Measurements from ENCODE around the gene ALDOC. TPM values are rescaled to one million over a fixed set of nuclear protein-coding genes. Genes with fewer than 3 reads are reported as not detected.

The ALDOC gene
- polyA plus RNA-seq, 1 of the 3 experiments (the other 2 are of a cell fraction): 10.3 TPM

- Histone ChIP-seq H3K27me3 (ENCODE audit: insufficient read depth) (peaks cover 10% of the 10 kb centered on the region; the same call in 1 of the 2 replicates), H2AFZ (ENCODE audit: low read depth) (no peak overlapping the region), H3K4me1 (ENCODE audit: control insufficient read depth in 1 of 2, insufficient read depth in 2 of 2, low read depth in 1 of 2, low read length in 1 of 2) (peaks cover 0 to 6% of the 10 kb centered on the region in 2 experiments; a peak in 1 of 4 replicates), H3K9me3 (no peaks in the 10 kb centered on the region), H3K4me3 (ENCODE audit: low read depth in 2 of 2, low read length in 1 of 2) (no peak overlapping the region), H4K20me1 (ENCODE audit: insufficient read depth) (no peaks in the 10 kb centered on the region), H3K27ac (ENCODE audit: low read depth in 2 of 2, low read length in 1 of 2) (no peak overlapping the region), H3K4me2 (no peak overlapping the region), H3F3A (replicated peaks; ENCODE audit: insufficient read depth) (no peaks in the 10 kb centered on the region), H3K9ac (no peak overlapping the region), H3K9me2 (no peaks in the 10 kb centered on the region), H3K36me3 (replicated peaks in 1 of 2; ENCODE audit: control insufficient read depth in 1 of 2, insufficient read depth in 2 of 2, low read length in 1 of 2) (no peaks in the 10 kb centered on the region), H3K79me2 (ENCODE audit: insufficient read depth) (no peaks in the 10 kb centered on the region)
- TF ChIP-seq CTCF (IDR thresholded peaks at IDR 0.05) (no peak), GATA2 (CRISPR knock-in tag; IDR thresholded peaks at IDR 0.05) (no peak), TEAD4 (IDR thresholded peaks at IDR 0.05; ENCODE audit: borderline replicate concordance, insufficient read depth) (no peak), EP300 (IDR thresholded peaks at IDR 0.05; ENCODE audit: borderline replicate concordance in 1 of 2, low read depth in 1 of 2, low read length in 1 of 2) (no peak), MAX (IDR thresholded peaks at IDR 0.05; ENCODE audit: low read depth) (no peak), RCOR1 (IDR thresholded peaks at IDR 0.05; ENCODE audit: low read length) (no peak)
- DNase-seq: no peak
- CTCF ChIA-PET: interaction anchor here (3.0 kb wide), 1 partner anchor 11 kb away, joined by 15 read pairs; no protein-coding TSS in a partner anchor
- POLR2A ChIA-PET: no interaction called here
- WGBS (ENCODE audit: low lambda C conversion rate): 75% methylated on average over 4 of the region's 4 CpGs
Observed at GRCh38 chr17:28530250-28530649, 46.4 kb downstream of the ALDOC start.

- POLR2A ChIA-PET: no interaction called here
- CTCF ChIA-PET: interaction anchor here (0.8 to 3.0 kb wide), 2 partner anchors 12 to 18 kb away, joined by 3 to 15 read pairs; no protein-coding TSS in a partner anchor
- DNase-seq: no peak
Observed at GRCh38 chr17:28529013-28529400, 47.7 kb downstream of the ALDOC start.

More at GRCh38 chr17:28529013-28529400, 47.7 kb downstream of the ALDOC start:
- Histone ChIP-seq H3K27me3 (ENCODE audit: insufficient read depth) (peaks cover 10% of the 10 kb centered on the region; the same call in 1 of the 2 replicates), H3K4me3 (ENCODE audit: low read depth in 2 of 2, low read length in 1 of 2) (no peak overlapping the region), H3F3A (replicated peaks; ENCODE audit: insufficient read depth) (no peaks in the 10 kb centered on the region), H3K79me2 (ENCODE audit: insufficient read depth) (no peaks in the 10 kb centered on the region), H3K9ac (no peak overlapping the region), H3K9me3 (no peaks in the 10 kb centered on the region), H3K36me3 (replicated peaks in 1 of 2; ENCODE audit: control insufficient read depth in 1 of 2, insufficient read depth in 2 of 2, low read length in 1 of 2) (no peaks in the 10 kb centered on the region), H3K9me2 (no peaks in the 10 kb centered on the region), H4K20me1 (ENCODE audit: insufficient read depth) (no peaks in the 10 kb centered on the region), H2AFZ (ENCODE audit: low read depth) (no peak overlapping the region), H3K4me2 (no peak overlapping the region), H3K27ac (ENCODE audit: low read depth in 2 of 2, low read length in 1 of 2) (no peak overlapping the region), H3K4me1 (ENCODE audit: control insufficient read depth in 1 of 2, insufficient read depth in 2 of 2, low read depth in 1 of 2, low read length in 1 of 2) (peaks cover 0 to 6% of the 10 kb centered on the region in 2 experiments; a peak in 1 of 4 replicates)
- TF ChIP-seq USF2 (IDR thresholded peaks at IDR 0.05; ENCODE audit: borderline replicate concordance, low read depth, low read length): no peak
- TF ChIP-seq RFX5 (IDR thresholded peaks at IDR 0.05; ENCODE audit: low read length): no peak
- TF ChIP-seq ZBTB33 (IDR thresholded peaks at IDR 0.05; ENCODE audit: borderline replicate concordance, low read depth): no peak
- WGBS (ENCODE audit: low lambda C conversion rate): 69% methylated on average over 3 of the region's 3 CpGs

Data from SK-N-SH (cell line).